A673 (cell line): ENCODE data around the gene TCERG1L. TPM values are rescaled to one million over a fixed set of nuclear protein-coding genes. Genes with fewer than 3 reads are reported as not detected.
"Not testable (repeated sequence)": the region's sequence is repeated elsewhere in the genome, so short reads cannot be mapped to it uniquely, and the experiment has no call there.

Source experiments
- BruUV-seq: library from RNA; stranded (reverse); fragments of 400-500 nt; replicated peaks from 2 replicates; lab custom pipeline; 2021; lab: Mats Ljungman, UMichigan
- CTCF ChIA-PET: fragments of 300-600 bp; sonication (Branson Sonifier 250); formaldehyde crosslinking; loops from one replicate; lab custom pipeline; 2022; ENCODE audit warnings: antibody characterized with exemption; lab: Charles Lee
- POLR2A ChIA-PET: fragments of 300-600 bp; sonication (Branson Sonifier 250); formaldehyde crosslinking; loops from one replicate; lab custom pipeline; 2022; ENCODE audit warnings: antibody characterized with exemption; ENCODE audit not compliant: low non-redundant PET; lab: Charles Lee
- DNase-seq: peaks from one replicate; pipeline ENCODE4 v3.0.0-alpha.2; 2015; ENCODE audit warnings: low spot score
- H3K27ac ChIP-seq: fragments of 200-600 bp; sonication (generic); 2 replicates; pipeline ENCODE4 v1.5.1; 2016; ENCODE audit warnings: mixed run types, low read depth, mild to moderate bottlenecking, mixed read lengths, antibody characterized with exemption, low read length; ENCODE audit not compliant: poor library complexity, severe bottlenecking
- H3K27me3 ChIP-seq: fragments of 200-600 bp; sonication (generic); replicated peaks from 2 replicates; pipeline ENCODE4 v1.6.1; 2017; ENCODE audit warnings: mixed run types, low read depth, mild to moderate bottlenecking, mixed read lengths, antibody characterized with exemption, low read length; ENCODE audit not compliant: insufficient read depth, poor library complexity
- H3K36me3 ChIP-seq: fragments of 200-600 bp; sonication (generic); 2 replicates; pipeline ENCODE4 v1.6.1; 2016; ENCODE audit warnings: mixed run types, mild to moderate bottlenecking, mixed read lengths, antibody characterized with exemption, low read length; ENCODE audit not compliant: insufficient read depth, poor library complexity, severe bottlenecking
- H3K4me1 ChIP-seq: fragments of 200-600 bp; sonication (generic); 2 replicates; pipeline ENCODE4 v1.6.1; 2017; ENCODE audit warnings: mixed run types, mild to moderate bottlenecking, mixed read lengths, antibody characterized with exemption, low read length; ENCODE audit not compliant: insufficient read depth, poor library complexity, severe bottlenecking
- H3K4me3 ChIP-seq: fragments of 200-600 bp; sonication (generic); 2 replicates; pipeline ENCODE4 v1.5.1; 2016; ENCODE audit warnings: low read depth, mixed run types, mild to moderate bottlenecking, mixed read lengths, low read length; ENCODE audit not compliant: poor library complexity, severe bottlenecking
- H3K9me3 ChIP-seq: fragments of 200-600 bp; sonication (generic); 2 replicates; pipeline ENCODE4 v1.6.1; 2016; ENCODE audit warnings: mixed run types, low read depth, mild to moderate bottlenecking, mixed read lengths, antibody characterized with exemption, low read length; ENCODE audit not compliant: poor library complexity, severe bottlenecking
- CTCF ChIP-seq: fragments of 300-800, 200-600 bp; sonication (generic); conservative IDR thresholded peaks from 2 replicates; pipeline ENCODE4 v1.5.1; 2017; ENCODE audit warnings: low read depth, mild to moderate bottlenecking, antibody characterized with exemption, low read length, moderate library complexity, mixed read lengths
- EZH2 ChIP-seq: fragments of 200-600 bp; sonication (generic); IDR thresholded peaks from 2 replicates; pipeline ENCODE4 v1.6.1; 2017; ENCODE audit warnings: borderline replicate concordance, low read depth, mild to moderate bottlenecking, mixed read lengths, antibody characterized with exemption, low read length; ENCODE audit not compliant: poor library complexity, severe bottlenecking
- intact Hi-C: fragments of 100-400 bp; cut with micrococcal nuclease; formaldehyde crosslinking; loops from one replicate; pipeline ENCODE4 v1.10.0; 2022; ENCODE audit not compliant: unreplicated experiment
- total RNA-seq: library from RNA; stranded (reverse); gene quantifications from 2 replicates; pipeline ENCODE4 v1.2.3, GENCODE V29; 2021

Gene TCERG1L
- total RNA-seq, 1 experiment from 2014 or later, result 16.3 TPM

GRCh38 chr10:131079314-131079713 lies 232.2 kb downstream of the TCERG1L start:
- intact Hi-C loops, result no loop called here
- no peaks in the 10 kb centered on the region for H3K27me3 ChIP-seq
- no peaks in the 10 kb centered on the region for H3K36me3 ChIP-seq
- H3K4me3 ChIP-seq, result no peak overlapping the region
- no peaks in the 10 kb centered on the region for H3K9me3 ChIP-seq
- ChIA-PET POLR2A (no interaction called here), CTCF (no interaction called here)
- no TSS peak for BruUV-seq
- H3K27ac ChIP-seq, result no peak overlapping the region
- no peak for DNase-seq
- no peaks in the 10 kb centered on the region for H3K4me1 ChIP-seq
- TF ChIP-seq CTCF, result no peak
- no peak for TF ChIP-seq EZH2

- BruUV-seq, H3K36me3 ChIP-seq, H3K4me3 ChIP-seq, H3K27me3 ChIP-seq, intact Hi-C loops, H3K27ac ChIP-seq, H3K4me1 ChIP-seq, H3K9me3 ChIP-seq, POLR2A ChIA-PET, DNase-seq, CTCF ChIA-PET: not testable (repeated sequence)
Measured at GRCh38 chr10:131078882-131079280, 232.6 kb downstream of the TCERG1L start.

DNA sequence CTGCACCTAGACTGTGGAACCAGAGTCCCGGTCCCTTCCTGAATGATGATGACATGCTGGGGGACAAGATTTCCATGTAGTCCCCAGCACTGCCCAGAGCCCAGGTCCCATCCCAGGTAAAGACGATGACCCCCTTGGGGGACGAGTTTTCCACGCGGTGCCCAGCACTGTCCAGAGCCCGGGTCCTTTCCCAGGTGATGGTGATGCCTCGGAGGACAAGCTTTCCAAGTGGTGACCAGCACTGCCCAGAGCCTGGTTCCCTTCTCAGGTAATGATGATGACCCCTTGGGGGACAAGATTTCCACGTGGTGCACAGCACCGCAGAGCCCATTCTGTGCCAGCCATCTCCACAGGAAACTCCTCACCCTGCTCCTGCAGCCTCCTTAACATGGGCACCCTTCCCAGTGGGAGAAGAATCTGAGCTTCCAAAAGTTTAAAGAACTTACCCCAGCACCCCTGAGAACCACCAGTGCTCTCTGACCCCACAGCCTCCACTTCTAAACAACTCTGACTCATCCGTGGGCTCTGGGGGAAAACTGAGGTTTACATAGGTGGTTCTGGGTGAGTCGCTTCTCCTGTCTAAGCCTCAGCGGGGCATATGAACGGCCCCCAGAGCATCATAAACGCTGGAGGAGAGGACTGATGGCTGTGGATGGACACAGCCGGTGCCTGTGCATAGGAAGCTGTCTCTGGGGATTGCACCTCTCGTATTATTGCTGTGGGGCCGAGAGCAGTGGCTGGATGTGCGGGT lies 233.2 kb downstream of the TCERG1L start:
- H3K4me3 ChIP-seq, result no peak overlapping the region
- ChIA-PET POLR2A (no interaction called here), CTCF (no interaction called here)
- no peaks in the 10 kb centered on the region for H3K36me3 ChIP-seq
- no peaks in the 10 kb centered on the region for H3K27me3 ChIP-seq
- no peak for DNase-seq
- no peak overlapping the region for H3K27ac ChIP-seq
- intact Hi-C loops, result no loop called here
- no peaks in the 10 kb centered on the region for H3K9me3 ChIP-seq
- no peaks in the 10 kb centered on the region for H3K4me1 ChIP-seq
- BruUV-seq, result no TSS peak
- no peak for TF ChIP-seq EZH2
- TF ChIP-seq CTCF, result no peak

GRCh38 chr10:131077724-131078123 lies 233.8 kb downstream of the TCERG1L start:
- no peaks in the 10 kb centered on the region for H3K4me1 ChIP-seq
- no peaks in the 10 kb centered on the region for H3K27me3 ChIP-seq
- CTCF ChIA-PET, result no interaction called here
- TF ChIP-seq EZH2 (no peak), CTCF (no peak)
- POLR2A ChIA-PET, result no interaction called here
- H3K9me3 ChIP-seq, result no peaks in the 10 kb centered on the region
- no peaks in the 10 kb centered on the region for H3K36me3 ChIP-seq
- no peak overlapping the region for H3K4me3 ChIP-seq
- no peak for DNase-seq
- intact Hi-C loops, result no loop called here
- H3K27ac ChIP-seq, result no peak overlapping the region
- no TSS peak for BruUV-seq
